Endodermal cell (in vitro differentiated cells): ENCODE results near the gene SLC9A3. TPM values are rescaled to one million over a fixed set of nuclear protein-coding genes. Genes with fewer than 3 reads are reported as not detected.

Source experiments
- DNase-seq: peaks from one replicate; pipeline ENCODE4 v3.0.0-alpha.2; 2017
- H3K27ac ChIP-seq: 2 replicates; pipeline ENCODE4 v1.5.1; 2013; ENCODE audit warnings: mild to moderate bottlenecking, low read depth, low read length, moderate library complexity
- H3K27me3 ChIP-seq: 2 replicates; pipeline ENCODE4 v1.6.1; 2013; ENCODE audit warnings: mild to moderate bottlenecking, low read length, moderate library complexity; ENCODE audit not compliant: insufficient read depth, control insufficient read depth, poor library complexity, severe bottlenecking
- H3K36me3 ChIP-seq: 2 replicates; pipeline ENCODE4 v1.7.0; 2013; ENCODE audit warnings: mild to moderate bottlenecking, low read length, moderate library complexity; ENCODE audit not compliant: control insufficient read depth, insufficient read depth
- H3K4me1 ChIP-seq: one replicate; pipeline ENCODE4 v1.7.0; 2013; ENCODE audit warnings: low read length; ENCODE audit not compliant: control insufficient read depth, insufficient read depth
- H3K4me3 ChIP-seq: 2 replicates; pipeline ENCODE4 v1.5.1; 2013; ENCODE audit warnings: mild to moderate bottlenecking, low read length, moderate library complexity
- H3K9ac ChIP-seq: 2 replicates; pipeline ENCODE4 v1.6.1; 2013; ENCODE audit warnings: mild to moderate bottlenecking, low read length, moderate library complexity; ENCODE audit not compliant: poor library complexity, severe bottlenecking; ENCODE audit errors: extremely low read depth
- H3K9me3 ChIP-seq: 2 replicates; pipeline ENCODE4 v1.6.1; 2013; ENCODE audit warnings: mild to moderate bottlenecking, low read length, moderate library complexity; ENCODE audit not compliant: control insufficient read depth
- H3K27ac Mint-ChIP-seq: 2 replicates; pipeline ENCODE4 v1.8.0; 2020; ENCODE audit warnings: mixed read lengths
- H3K27me3 Mint-ChIP-seq: 2 replicates; pipeline ENCODE4 v1.8.0; 2021; ENCODE audit warnings: mild to moderate bottlenecking, mixed read lengths; ENCODE audit not compliant: insufficient read depth
- H3K36me3 Mint-ChIP-seq: 2 replicates; pipeline ENCODE4 v1.8.0; 2020; ENCODE audit warnings: low read depth, mixed read lengths
- H3K4me1 Mint-ChIP-seq: 2 replicates; pipeline ENCODE4 v1.8.0; 2020; ENCODE audit warnings: mixed read lengths
- H3K4me3 Mint-ChIP-seq: 2 replicates; pipeline ENCODE4 v1.8.0; 2020; ENCODE audit warnings: mild to moderate bottlenecking, moderate library complexity, mixed read lengths
- H3K9me3 Mint-ChIP-seq: 2 replicates; pipeline ENCODE4 v1.8.0; 2020; ENCODE audit warnings: mild to moderate bottlenecking, mixed read lengths
- CTCF ChIP-seq: fragments of 200-600 bp; sonication (generic); conservative IDR thresholded peaks from 2 replicates; pipeline ENCODE4 v1.5.0; 2021; ENCODE audit warnings: antibody characterized with exemption, mild to moderate bottlenecking
- WGBS, 2 experiments: methylation state at CpG; one replicate each; pipeline versions ENCODE4 v1.1.5 to v1.1.7; 2013; ENCODE audit warnings: missing lambda C conversion rate in 2 of 2, mixed read lengths in 1 of 2; ENCODE audit not compliant: insufficient coverage in 1 of 2, insufficient read length in 1 of 2; 5-methylcytosine and 5-hydroxymethylcytosine counted together
- total RNA-seq, 2 donors: library from RNA; stranded (reverse); fragmentation: NEBNext Ultra II Directional in 1 of 2; extraction: Animal tissue kit (Norgen Biotek cat#: 25700) in 1 of 2; gene quantifications; 2 replicates in 1 of 2; 3 replicates in 1 of 2; pipeline ENCODE4 v1.2.1, GENCODE V29; 2021

SLC9A3 gene
- total RNA-seq, 2 donors from 2014 or later, result 1.3 to 1.5 TPM

DNA sequence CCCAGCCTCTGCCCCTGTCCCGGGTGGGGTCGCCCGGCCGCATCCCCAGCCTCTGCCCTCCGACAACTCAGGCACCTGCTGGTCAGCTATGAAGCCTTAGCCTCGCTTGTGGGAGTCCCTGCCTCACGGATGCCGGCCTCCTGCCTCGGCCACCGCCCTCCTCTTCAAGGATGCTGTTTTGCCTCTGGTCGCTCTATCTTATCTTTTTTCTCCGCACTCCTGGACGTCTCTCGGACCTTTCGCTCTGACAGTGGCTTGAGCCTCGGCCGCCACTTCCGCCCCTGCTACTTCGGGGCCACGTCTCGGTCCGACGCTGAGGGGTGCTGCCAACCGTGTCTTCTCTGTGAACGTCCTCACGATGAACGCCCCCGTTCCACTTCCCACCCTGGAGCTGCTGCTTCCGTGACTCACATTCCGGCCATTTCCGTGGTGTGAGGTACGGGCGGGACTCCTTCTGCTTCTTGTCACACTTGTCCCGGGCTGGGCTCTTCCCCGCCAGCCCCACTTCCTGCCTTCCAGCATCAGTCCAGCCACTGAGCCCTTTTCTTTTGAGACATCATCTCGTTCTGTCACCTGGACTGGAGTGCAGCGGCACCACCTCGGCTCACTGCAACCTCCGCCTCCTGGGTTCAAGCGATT is 26.3 kb downstream of the SLC9A3 start:
- H3K27ac ChIP-seq, result no peak overlapping the region
- H3K9me3 Mint-ChIP-seq, result no peaks in the 10 kb centered on the region
- no peak overlapping the region for H3K4me3 Mint-ChIP-seq
- WGBS, 2 experiments, result 86 to 90% methylated on average over 38 to 40 of the region's 40 CpGs
- H3K27ac Mint-ChIP-seq, result no peak overlapping the region
- no peak overlapping the region for H3K9ac ChIP-seq
- H3K4me3 ChIP-seq, result no peak overlapping the region
- H3K27me3 ChIP-seq, result peaks cover 24% of the 10 kb centered on the region
- no peak for DNase-seq
- H3K4me1 Mint-ChIP-seq, result no peaks in the 10 kb centered on the region
- H3K9me3 ChIP-seq, result no peaks in the 10 kb centered on the region
- H3K36me3 ChIP-seq, result no peaks in the 10 kb centered on the region
- H3K27me3 Mint-ChIP-seq, result peaks cover 28% of the 10 kb centered on the region
- no peak for TF ChIP-seq CTCF
- no peaks in the 10 kb centered on the region for H3K36me3 Mint-ChIP-seq
- no peaks in the 10 kb centered on the region for H3K4me1 ChIP-seq

- no peak overlapping the region for H3K4me3 Mint-ChIP-seq
- H3K27me3 Mint-ChIP-seq, result peaks cover 29% of the 10 kb centered on the region
- WGBS, 2 experiments, result 82 to 84% methylated on average over 20 to 22 of the region's 22 CpGs
- H3K4me1 Mint-ChIP-seq, result no peaks in the 10 kb centered on the region
- Histone ChIP-seq H3K4me3 (no peak overlapping the region), H3K4me1 (no peaks in the 10 kb centered on the region), H3K36me3 (no peaks in the 10 kb centered on the region), H3K27ac (no peak overlapping the region), H3K27me3 (peaks cover 24% of the 10 kb centered on the region), H3K9ac (no peak overlapping the region), H3K9me3 (no peaks in the 10 kb centered on the region)
- no peak for TF ChIP-seq CTCF
- H3K36me3 Mint-ChIP-seq, result no peaks in the 10 kb centered on the region
- DNase-seq, result no peak
- H3K27ac Mint-ChIP-seq, result no peak overlapping the region
- H3K9me3 Mint-ChIP-seq, result no peaks in the 10 kb centered on the region
These were observed 27.1 kb downstream of the SLC9A3 start for GRCh38 chr5:497090-497700.

DNA sequence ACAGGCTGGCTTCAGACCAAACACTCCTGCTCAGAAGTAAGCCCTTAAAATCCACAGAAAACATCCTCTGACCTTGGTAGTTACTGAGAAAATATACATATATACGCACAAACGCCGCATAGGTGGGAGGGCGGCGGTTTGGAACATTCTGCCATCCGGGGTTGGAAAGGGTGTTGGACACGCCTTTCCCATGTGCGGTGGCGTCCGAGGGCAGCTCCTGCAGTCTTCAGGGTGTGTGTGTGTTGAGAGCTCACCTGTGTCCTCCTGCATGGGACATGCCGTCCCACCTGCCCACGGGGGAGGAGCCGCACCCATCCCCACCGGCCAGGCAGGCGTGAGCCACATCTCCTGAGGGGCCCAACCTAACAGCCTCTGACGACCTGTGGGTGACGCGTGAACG is 28.2 kb downstream of the SLC9A3 start:
- DNase-seq, result no peak
- Mint-ChIP-seq H3K4me1 (no peaks in the 10 kb centered on the region), H3K4me3 (peak overlapping the region; percentile 44), H3K9me3 (no peaks in the 10 kb centered on the region), H3K27me3 (peaks cover 29% of the 10 kb centered on the region), H3K36me3 (no peaks in the 10 kb centered on the region), H3K27ac (no peak overlapping the region)
- Histone ChIP-seq H3K27me3 (peaks cover 24% of the 10 kb centered on the region), H3K27ac (no peak overlapping the region), H3K9ac (no peak overlapping the region), H3K9me3 (no peaks in the 10 kb centered on the region), H3K4me1 (no peaks in the 10 kb centered on the region), H3K36me3 (no peaks in the 10 kb centered on the region), H3K4me3 (no peak overlapping the region)
- WGBS, 2 experiments, result 46 to 58% methylated on average over 14 to 19 of the region's 19 CpGs
- no peak for TF ChIP-seq CTCF
